ENCODE data around the gene ARPC4. TPM values are rescaled to one million over a fixed set of nuclear protein-coding genes. Genes with fewer than 3 reads are reported as not detected.

ARPC4 gene
- total and polyA plus RNA-seq, 2 of the 13 experiments (the other 11 are each of a cell fraction or from before 2014, with no cell fraction given): 30.1 to 83.6 TPM

- peak; percentile 85 for TF ChIP-seq ZFY (CRISPR knock-in tag; IDR thresholded peaks at IDR 0.05)
- no peak for TF ChIP-seq SMAD3 (CRISPR knock-in tag; IDR thresholded peaks at IDR 0.05)
- no peak for TF ChIP-seq ZNF224 (CRISPR knock-in tag; IDR thresholded peaks at IDR 0.05)
- no peak for TF ChIP-seq ZBTB2 (CRISPR knock-in tag; IDR thresholded peaks at IDR 0.05; ENCODE audit: low read depth)
- TF ChIP-seq ZNF20 (CRISPR knock-in tag; IDR thresholded peaks at IDR 0.05): no peak
- TF ChIP-seq ZFP1 (CRISPR knock-in tag; IDR thresholded peaks at IDR 0.05): no peak
- no peak for TF ChIP-seq HINFP (CRISPR knock-in tag; IDR thresholded peaks at IDR 0.05; ENCODE audit: low read depth)
- TF ChIP-seq XRCC5 (optimal IDR thresholded peaks at IDR 0.05; ENCODE audit: low read length): peak; percentile 47
- TF ChIP-seq LCORL (IDR thresholded peaks at IDR 0.05): no peak
- TF ChIP-seq LCORL (CRISPR knock-in tag; IDR thresholded peaks at IDR 0.05): no peak
- TF ChIP-seq MIXL1 (CRISPR knock-in tag; IDR thresholded peaks at IDR 0.05): 0 out of 2 replicates have a peak, but pooled peaks have one; percentile 13
- TF ChIP-seq ZNF609 (CRISPR knock-in tag; IDR thresholded peaks at IDR 0.05; ENCODE audit: borderline replicate concordance): no peak
- 0 out of 2 replicates have a peak, but pooled peaks have one; percentile 12 for TF ChIP-seq RAD21 (CRISPR knock-in tag; IDR thresholded peaks at IDR 0.05)
- TF ChIP-seq ZMAT3 (CRISPR knock-in tag; conservative IDR thresholded peaks at IDR 0.05): 0 out of 2 replicates have a peak, but pooled peaks have one; percentile 18
- peak; percentile 88 for TF ChIP-seq UBTF (CRISPR knock-in tag; IDR thresholded peaks at IDR 0.05)
- peak; percentile 92; the same call in 1 of the 2 replicates for TF ChIP-seq GLI4 (CRISPR knock-in tag; IDR thresholded peaks at IDR 0.05; ENCODE audit: borderline replicate concordance)
- TF ChIP-seq ZNF766 (CRISPR knock-in tag; IDR thresholded peaks at IDR 0.05; ENCODE audit: borderline replicate concordance): 0 out of 2 replicates have a peak, but pooled peaks have one; percentile 32
- TF ChIP-seq PAF1 (CRISPR knock-in tag; IDR thresholded peaks at IDR 0.05): no peak
- no peak for TF ChIP-seq YY1 (IDR thresholded peaks at IDR 0.05; ENCODE audit: insufficient read depth, insufficient replicate concordance, low read depth, low read length)
- 0 out of 2 replicates have a peak, but pooled peaks have one; percentile 26 for TF ChIP-seq ADNP (CRISPR knock-in tag; IDR thresholded peaks at IDR 0.05)
Observed at GRCh38 chr3:9769426-9770275, 23.2 kb upstream of the ARPC4 start, which contains the start of gene CAMK1 (continued).

Data from HepG2 (cell line).